Activated CD8-positive, alpha-beta memory T cell treated with anti-CD3 and anti-CD28 coated beads for 48 hours (primary cell): ENCODE results near the gene DNAJB12.
A peak's percentile ranks its signal among the peaks of the same experiment; 100 is the strongest.
"Not testable (repeated sequence)": the region's sequence is repeated elsewhere in the genome, so short reads cannot be mapped to it uniquely, and the experiment has no call there.

ENCODE experiments used
- DNase-seq, 3 experiments: peaks; one replicate each; pipeline ENCODE4 v3.0.0-alpha.2; 2020; ENCODE audit warnings: low read depth in 2 of 3, low spot score in 2 of 3

Gene DNAJB12

GRCh38 chr10:72318418-72319262 is 36.1 kb downstream of the DNAJB12 start:
- no peak for DNase-seq

- no peak for DNase-seq
These were observed 37.8 kb downstream of the DNAJB12 start for GRCh38 chr10:72316748-72317435.

- no peak for DNase-seq
These were observed 38.4 kb downstream of the DNAJB12 start for GRCh38 chr10:72316386-72316700.

- no peak for DNase-seq
These were observed 38.9 kb downstream of the DNAJB12 start for GRCh38 chr10:72315611-72316385.

- DNase-seq: no peak
These were observed 39.7 kb downstream of the DNAJB12 start for GRCh38 chr10:72315054-72315453.

- DNase-seq: no peak
These were observed 40.5 kb downstream of the DNAJB12 start for GRCh38 chr10:72314263-72314662.

GRCh38 chr10:72312865-72313391 is 41.8 kb downstream of the DNAJB12 start:
- no peak for DNase-seq

- no peak for DNase-seq
These were observed 43.1 kb downstream of the DNAJB12 start for GRCh38 chr10:72311667-72312066.

- no peak for DNase-seq
These were observed 44.1 kb downstream of the DNAJB12 start for GRCh38 chr10:72310636-72311035.

GRCh38 chr10:72310241-72310633 is 44.5 kb downstream of the DNAJB12 start:
- no peak for DNase-seq

GRCh38 chr10:72309290-72310240 is 45.2 kb downstream of the DNAJB12 start:
- DNase-seq: no peak

GRCh38 chr10:72308320-72308987 is 46.3 kb downstream of the DNAJB12 start:
- DNase-seq: no peak

- DNase-seq: not testable (repeated sequence)
These were observed 47.0 kb downstream of the DNAJB12 start for GRCh38 chr10:72307711-72308110.

GRCh38 chr10:72306215-72306760 is 48.4 kb downstream of the DNAJB12 start:
- DNase-seq: no peak

- no peak for DNase-seq
These were observed 51.1 kb downstream of the DNAJB12 start for GRCh38 chr10:72303424-72304128.

GRCh38 chr10:72298592-72299519 is 55.9 kb downstream of the DNAJB12 start:
- no peak for DNase-seq

- peak; percentile 84 to 89 (median 86) for DNase-seq
These were observed 56.7 kb downstream of the DNAJB12 start for GRCh38 chr10:72297805-72298591.
